ENCODE data around the gene CDKL1.
"Not testable (repeated sequence)": the region's sequence is repeated elsewhere in the genome, so short reads cannot be mapped to it uniquely, and the experiment has no call there.

The CDKL1 gene

GRCh38 chr14:50321009-50321660, 75.5 kb downstream of the CDKL1 start:
- DNase-seq: peak; percentile 91

- DNase-seq: peak; percentile 40
Observed at GRCh38 chr14:50320283-50320682, 76.4 kb downstream of the CDKL1 start.

GRCh38 chr14:50319721-50320120, 77.0 kb downstream of the CDKL1 start:
- DNase-seq: no peak

GRCh38 chr14:50319293-50319692, 77.4 kb downstream of the CDKL1 start:
- no peak for DNase-seq

- DNase-seq: peak; percentile 19
Observed at GRCh38 chr14:50318031-50318626, 78.6 kb downstream of the CDKL1 start.

GRCh38 chr14:50314098-50314497, 82.6 kb downstream of the CDKL1 start:
- not testable (repeated sequence) for DNase-seq

GRCh38 chr14:50312734-50313054, 84.0 kb downstream of the CDKL1 start:
- no peak for DNase-seq

GRCh38 chr14:50311972-50312733, 84.5 kb downstream of the CDKL1 start, which contains the start of the genes DMAC2L and L2HGDH:
DMAC2L (plus strand) TSS chr14:50312324; CDS start chr14:50321488, 9,164 bp downstream.
L2HGDH (minus strand) TSS chr14:50312229; CDS start chr14:50312150, 79 bp downstream.
- peak; percentile 95 for DNase-seq

GRCh38 chr14:50311337-50311971, 85.2 kb downstream of the CDKL1 start:
- DNase-seq: no peak

- no peak for DNase-seq
Observed at GRCh38 chr14:50310445-50310844, 86.2 kb downstream of the CDKL1 start.

- DNase-seq: no peak
Observed at GRCh38 chr14:50308363-50308915, 88.2 kb downstream of the CDKL1 start.

GRCh38 chr14:50303744-50304471, 92.8 kb downstream of the CDKL1 start:
- no peak for DNase-seq

- no peak for DNase-seq
Observed at GRCh38 chr14:50301914-50302313, 94.8 kb downstream of the CDKL1 start.

GRCh38 chr14:50299585-50299984, 97.1 kb downstream of the CDKL1 start:
- no peak for DNase-seq

GRCh38 chr14:50290306-50290705, 106.4 kb downstream of the CDKL1 start:
- no peak for DNase-seq

- DNase-seq: no peak
Observed at GRCh38 chr14:50288146-50288545, 108.5 kb downstream of the CDKL1 start.

- DNase-seq: no peak
Observed at GRCh38 chr14:50285861-50286260, 110.8 kb downstream of the CDKL1 start.
